HEK293 (cell line): ENCODE measurements around the gene S100A14.
A peak's percentile ranks its signal among the peaks of the same experiment; 100 is the strongest.

Source experiments
- CTCF ChIA-PET: fragments of 350-600 bp; formaldehyde crosslinking; extraction: SDS; loops from one replicate; lab custom pipeline; 2021; ENCODE audit warnings: antibody characterized with exemption; lab: Yijun Ruan, JAX
- POLR2A ChIA-PET: fragments of 300-600 bp; formaldehyde crosslinking; extraction: SDS; loops from one replicate; lab custom pipeline; 2020; ENCODE audit warnings: antibody characterized with exemption, inconsistent platforms; lab: Yijun Ruan, JAX
- H3K27ac ChIP-seq: fragments of 200-500 bp; sonication (Bioruptor generic); 2 replicates; pipeline ENCODE4 v1.5.1; 2014; ENCODE audit warnings: low read depth, low read length, control low read depth, inconsistent platforms; ENCODE audit errors: extremely low read depth
- H3K36me3 ChIP-seq, 2 experiments: fragments of 200-500 bp in 1 of 2; sonication (Bioruptor generic) in 1 of 2; 1 replicate in 1 of 2; 2 replicates in 1 of 2; pipeline ENCODE4 v1.5.1; 2014 to 2017; ENCODE audit warnings: inconsistent platforms in 2 of 2, low read length in 2 of 2; ENCODE audit not compliant: control insufficient read depth in 2 of 2, insufficient read depth in 1 of 2
- H3K4me1 ChIP-seq: fragments of 200-500 bp; sonication (Bioruptor generic); 2 replicates; pipeline ENCODE4 v1.5.1; 2014; ENCODE audit warnings: mild to moderate bottlenecking, low read length, inconsistent platforms; ENCODE audit not compliant: control insufficient read depth, insufficient read depth
- H3K4me3 ChIP-seq: 2 replicates; pipeline ENCODE4 v1.5.1; 2011; ENCODE audit warnings: low read depth, mild to moderate bottlenecking, control low read depth, low read length, moderate library complexity
- H3K9me3 ChIP-seq: fragments of 200-500 bp; sonication (Bioruptor generic); 2 replicates; pipeline ENCODE4 v1.5.1; 2014; ENCODE audit warnings: low read depth, low read length, inconsistent platforms; ENCODE audit not compliant: control insufficient read depth, insufficient read depth
- EGR2 ChIP-seq: fragments of 450-650 bp; formaldehyde crosslinking; IDR thresholded peaks from 2 replicates; pipeline ENCODE4 v1.5.1; 2016; ENCODE audit warnings: low read depth, missing biosample characterization, missing genetic modification characterization
- FEZF1 ChIP-seq: fragments of 450-650 bp; formaldehyde crosslinking; IDR thresholded peaks from 2 replicates; pipeline ENCODE4 v1.5.1; 2016; ENCODE audit warnings: missing biosample characterization, missing genetic modification characterization
- GLI2 ChIP-seq: fragments of 450-650 bp; formaldehyde crosslinking; IDR thresholded peaks from 2 replicates; pipeline ENCODE4; 2017; ENCODE audit warnings: missing biosample characterization, missing genetic modification characterization, low read depth, borderline replicate concordance
- KLF1 ChIP-seq: fragments of 450-650 bp; formaldehyde crosslinking; IDR thresholded peaks from 2 replicates; pipeline ENCODE4 v1.5.1; 2016; ENCODE audit warnings: missing biosample characterization, missing genetic modification characterization
- WT1 ChIP-seq: fragments of 450-650 bp; formaldehyde crosslinking; IDR thresholded peaks from 2 replicates; pipeline ENCODE4 v1.5.1; 2016; ENCODE audit warnings: missing biosample characterization, missing genetic modification characterization
- ZBTB17 ChIP-seq: fragments of 450-650 bp; formaldehyde crosslinking; IDR thresholded peaks from 2 replicates; pipeline ENCODE4 v1.5.1; 2016; ENCODE audit warnings: missing biosample characterization, missing genetic modification characterization
- ZFHX2 ChIP-seq: fragments of 450-650 bp; formaldehyde crosslinking; conservative IDR thresholded peaks from 2 replicates; pipeline ENCODE4 v1.5.1; 2016; ENCODE audit warnings: missing biosample characterization, missing genetic modification characterization
- ZFP3 ChIP-seq: fragments of 450-650 bp; formaldehyde crosslinking; IDR thresholded peaks from 2 replicates; pipeline ENCODE4 v1.5.1; 2016; ENCODE audit warnings: low read depth, missing biosample characterization, missing genetic modification characterization
- ZFP69B ChIP-seq: fragments of 450-650 bp; formaldehyde crosslinking; IDR thresholded peaks from 2 replicates; pipeline ENCODE4 v1.5.1; 2016; ENCODE audit warnings: missing biosample characterization, missing genetic modification characterization
- ZIC2 ChIP-seq: fragments of 450-650 bp; formaldehyde crosslinking; IDR thresholded peaks from 2 replicates; pipeline ENCODE4 v1.5.1; 2016; ENCODE audit warnings: missing biosample characterization, missing genetic modification characterization
- ZNF10 ChIP-seq: fragments of 450-650 bp; formaldehyde crosslinking; IDR thresholded peaks from 2 replicates; pipeline ENCODE4 v1.5.1; 2017; ENCODE audit warnings: missing biosample characterization, missing genetic modification characterization
- ZNF16 ChIP-seq: fragments of 450-650 bp; formaldehyde crosslinking; IDR thresholded peaks from 2 replicates; pipeline ENCODE4 v1.5.1; 2016; ENCODE audit warnings: low read depth, missing biosample characterization, missing genetic modification characterization
- ZNF214 ChIP-seq: fragments of 450-650 bp; formaldehyde crosslinking; IDR thresholded peaks from 2 replicates; pipeline ENCODE4 v1.5.1; 2017; ENCODE audit warnings: missing biosample characterization, mild to moderate bottlenecking, missing genetic modification characterization, borderline replicate concordance
- ZNF571 ChIP-seq: fragments of 450-650 bp; formaldehyde crosslinking; IDR thresholded peaks from 2 replicates; pipeline ENCODE4 v1.5.0; 2017; ENCODE audit warnings: missing biosample characterization, missing genetic modification characterization
- ZNF610 ChIP-seq: fragments of 450-650 bp; formaldehyde crosslinking; IDR thresholded peaks from 2 replicates; pipeline ENCODE4 v1.5.1; 2016; ENCODE audit warnings: missing biosample characterization, missing genetic modification characterization, borderline replicate concordance
- ZNF776 ChIP-seq: fragments of 450-650 bp; formaldehyde crosslinking; IDR thresholded peaks from 2 replicates; pipeline ENCODE4 v1.5.0; 2017; ENCODE audit warnings: missing biosample characterization, missing genetic modification characterization, borderline replicate concordance
- ZSCAN23 ChIP-seq: fragments of 450-650 bp; formaldehyde crosslinking; IDR thresholded peaks from 2 replicates; pipeline ENCODE4 v1.5.1; 2016; ENCODE audit warnings: missing biosample characterization, missing genetic modification characterization
- TF ChIP-seq, protein P1 (sequence below): fragments of 450-650 bp; formaldehyde crosslinking; IDR thresholded peaks from 2 replicates; pipeline ENCODE4 v1.5.1; 2016; ENCODE audit warnings: missing biosample characterization, missing genetic modification characterization
- TF ChIP-seq, protein P2 (sequence below): fragments of 450-650 bp; formaldehyde crosslinking; IDR thresholded peaks from 2 replicates; pipeline ENCODE4 v1.5.1; 2016; ENCODE audit warnings: missing biosample characterization, missing genetic modification characterization
- TF ChIP-seq, protein P3 (sequence below): fragments of 450-650 bp; formaldehyde crosslinking; IDR thresholded peaks from 2 replicates; pipeline ENCODE4 v1.5.1; 2017; ENCODE audit warnings: missing biosample characterization, mild to moderate bottlenecking, missing genetic modification characterization, moderate library complexity
- TF ChIP-seq, protein P4 (sequence below): fragments of 450-650 bp; formaldehyde crosslinking; IDR thresholded peaks from 2 replicates; pipeline ENCODE4 v1.5.1; 2016; ENCODE audit warnings: missing biosample characterization, missing genetic modification characterization, borderline replicate concordance
- TF ChIP-seq, protein P5 (sequence below): fragments of 450-650 bp; formaldehyde crosslinking; IDR thresholded peaks from 2 replicates; pipeline ENCODE4 v1.5.1; 2017; ENCODE audit warnings: missing biosample characterization, missing genetic modification characterization

S100A14 gene

DNA sequence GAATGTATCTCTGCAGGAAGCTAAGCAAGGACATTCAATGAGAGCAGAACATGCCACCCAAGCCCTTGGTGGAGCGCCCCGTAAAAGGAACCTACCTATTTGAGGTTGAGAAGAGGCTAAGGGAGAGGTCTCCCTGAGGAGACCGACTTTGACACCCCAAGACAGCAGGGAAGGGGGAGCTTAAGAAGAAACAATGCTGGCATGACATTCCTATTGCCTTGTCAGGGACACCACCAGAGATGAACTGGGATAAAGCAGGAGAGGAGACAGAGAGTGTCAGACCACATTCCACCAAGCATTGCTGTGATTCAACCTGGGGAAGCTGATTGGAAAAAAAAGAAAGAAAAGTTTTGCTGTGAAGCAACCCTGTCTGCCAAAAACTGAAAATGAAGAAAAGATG, 37.2 kb downstream of the S100A14 start:
- no peak overlapping the region for H3K27ac ChIP-seq
- TF ChIP-seq ZIC2 (tag by site-specific recombination) (no peak), ZNF776 (no peak), ZSCAN23 (no peak), ZFP3 (tag by site-specific recombination) (no peak), ZNF214 (tag by site-specific recombination) (no peak), ZNF16 (no peak), ZNF571 (no peak)
- TF ChIP-seq, protein P1, sequence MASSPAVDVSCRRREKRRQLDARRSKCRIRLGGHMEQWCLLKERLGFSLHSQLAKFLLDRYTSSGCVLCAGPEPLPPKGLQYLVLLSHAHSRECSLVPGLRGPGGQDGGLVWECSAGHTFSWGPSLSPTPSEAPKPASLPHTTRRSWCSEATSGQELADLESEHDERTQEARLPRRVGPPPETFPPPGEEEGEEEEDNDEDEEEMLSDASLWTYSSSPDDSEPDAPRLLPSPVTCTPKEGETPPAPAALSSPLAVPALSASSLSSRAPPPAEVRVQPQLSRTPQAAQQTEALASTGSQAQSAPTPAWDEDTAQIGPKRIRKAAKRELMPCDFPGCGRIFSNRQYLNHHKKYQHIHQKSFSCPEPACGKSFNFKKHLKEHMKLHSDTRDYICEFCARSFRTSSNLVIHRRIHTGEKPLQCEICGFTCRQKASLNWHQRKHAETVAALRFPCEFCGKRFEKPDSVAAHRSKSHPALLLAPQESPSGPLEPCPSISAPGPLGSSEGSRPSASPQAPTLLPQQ (tag by site-specific recombination), result no peak
- TF ChIP-seq, protein P2, sequence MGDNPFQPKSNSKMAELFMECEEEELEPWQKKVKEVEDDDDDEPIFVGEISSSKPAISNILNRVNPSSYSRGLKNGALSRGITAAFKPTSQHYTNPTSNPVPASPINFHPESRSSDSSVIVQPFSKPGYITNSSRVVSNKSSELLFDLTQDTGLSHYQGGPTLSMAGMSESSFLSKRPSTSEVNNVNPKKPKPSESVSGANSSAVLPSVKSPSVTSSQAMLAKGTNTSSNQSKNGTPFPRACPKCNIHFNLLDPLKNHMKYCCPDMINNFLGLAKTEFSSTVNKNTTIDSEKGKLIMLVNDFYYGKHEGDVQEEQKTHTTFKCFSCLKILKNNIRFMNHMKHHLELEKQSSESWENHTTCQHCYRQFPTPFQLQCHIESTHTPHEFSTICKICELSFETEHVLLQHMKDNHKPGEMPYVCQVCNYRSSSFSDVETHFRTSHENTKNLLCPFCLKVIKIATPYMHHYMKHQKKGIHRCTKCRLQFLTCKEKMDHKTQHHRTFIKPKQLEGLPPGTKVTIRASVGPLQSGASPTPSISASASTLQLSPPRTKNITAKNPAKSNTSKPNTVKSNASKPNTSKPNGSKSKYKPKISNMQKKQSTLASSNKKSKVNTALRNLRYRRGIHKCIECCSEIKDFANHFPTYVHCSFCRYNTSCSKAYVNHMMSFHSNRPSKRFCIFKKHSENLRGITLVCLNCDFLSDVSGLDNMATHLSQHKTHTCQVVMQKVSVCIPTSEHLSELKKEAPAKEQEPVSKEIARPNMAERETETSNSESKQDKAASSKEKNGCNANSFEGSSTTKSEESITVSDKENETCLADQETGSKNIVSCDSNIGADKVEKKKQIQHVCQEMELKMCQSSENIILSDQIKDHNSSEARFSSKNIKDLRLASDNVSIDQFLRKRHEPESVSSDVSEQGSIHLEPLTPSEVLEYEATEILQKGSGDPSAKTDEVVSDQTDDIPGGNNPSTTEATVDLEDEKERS (tag by site-specific recombination), result no peak
- TF ChIP-seq, all 188 proteins: peak for 0
- no peak overlapping the region for H3K4me3 ChIP-seq
- ChIA-PET CTCF (interaction anchor here (0.6 to 2.8 kb wide), 5 partner anchors 48 to 276 kb away, joined by 3 to 24 read pairs (median 4); partner anchors contain the start of genes S100A1 and S100A13), POLR2A (interaction anchor here (0.9 kb wide), 1 partner anchor 48 kb away, joined by 3 read pairs; the partner anchor contains the start of gene S100A13)
- no peaks in the 10 kb centered on the region for H3K36me3 ChIP-seq
- no peaks in the 10 kb centered on the region for H3K4me1 ChIP-seq
- no peaks in the 10 kb centered on the region for H3K9me3 ChIP-seq

DNA sequence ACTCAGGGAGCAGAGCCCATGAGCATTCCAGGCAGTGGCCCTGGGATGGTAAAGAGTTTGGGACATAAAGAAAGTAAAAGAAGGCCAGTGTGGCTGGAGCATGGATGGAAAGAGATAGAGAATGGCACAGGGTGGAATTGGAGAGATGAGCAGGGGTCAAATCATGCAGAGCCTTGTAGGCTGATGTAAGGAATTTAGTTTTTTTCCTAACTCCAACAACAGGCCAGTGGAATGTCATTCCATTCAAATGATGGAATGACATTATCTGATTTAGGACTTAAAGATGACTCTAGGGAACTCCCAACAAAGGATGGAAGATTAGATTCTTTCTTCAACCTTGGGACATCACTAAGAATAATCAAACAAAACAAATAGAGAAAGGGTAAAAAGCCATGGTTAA, 37.6 kb downstream of the S100A14 start:
- Histone ChIP-seq H3K4me3 (no peak overlapping the region), H3K27ac (no peak overlapping the region), H3K36me3 (no peaks in the 10 kb centered on the region), H3K9me3 (no peaks in the 10 kb centered on the region), H3K4me1 (no peaks in the 10 kb centered on the region)
- TF ChIP-seq ZNF214 (tag by site-specific recombination) (no peak), ZNF610 (tag by site-specific recombination) (no peak), FEZF1 (no peak), ZFP69B (tag by site-specific recombination) (no peak), ZNF10 (no peak)
- TF ChIP-seq, protein P3, sequence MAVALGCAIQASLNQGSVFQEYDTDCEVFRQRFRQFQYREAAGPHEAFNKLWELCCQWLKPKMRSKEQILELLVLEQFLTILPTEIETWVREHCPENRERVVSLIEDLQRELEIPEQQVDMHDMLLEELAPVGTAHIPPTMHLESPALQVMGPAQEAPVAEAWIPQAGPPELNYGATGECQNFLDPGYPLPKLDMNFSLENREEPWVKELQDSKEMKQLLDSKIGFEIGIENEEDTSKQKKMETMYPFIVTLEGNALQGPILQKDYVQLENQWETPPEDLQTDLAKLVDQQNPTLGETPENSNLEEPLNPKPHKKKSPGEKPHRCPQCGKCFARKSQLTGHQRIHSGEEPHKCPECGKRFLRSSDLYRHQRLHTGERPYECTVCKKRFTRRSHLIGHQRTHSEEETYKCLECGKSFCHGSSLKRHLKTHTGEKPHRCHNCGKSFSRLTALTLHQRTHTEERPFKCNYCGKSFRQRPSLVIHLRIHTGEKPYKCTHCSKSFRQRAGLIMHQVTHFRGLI (tag by site-specific recombination), result no peak
- ChIA-PET CTCF (interaction anchor here (0.6 to 2.8 kb wide), 6 partner anchors 16 to 277 kb away, joined by 3 to 24 read pairs (median 4); partner anchors contain the start of genes S100A1 and S100A13), POLR2A (interaction anchor here (0.9 kb wide), 2 partner anchors 41 to 49 kb away, joined by 3 read pairs; partner anchors contain the start of gene S100A13)

DNA sequence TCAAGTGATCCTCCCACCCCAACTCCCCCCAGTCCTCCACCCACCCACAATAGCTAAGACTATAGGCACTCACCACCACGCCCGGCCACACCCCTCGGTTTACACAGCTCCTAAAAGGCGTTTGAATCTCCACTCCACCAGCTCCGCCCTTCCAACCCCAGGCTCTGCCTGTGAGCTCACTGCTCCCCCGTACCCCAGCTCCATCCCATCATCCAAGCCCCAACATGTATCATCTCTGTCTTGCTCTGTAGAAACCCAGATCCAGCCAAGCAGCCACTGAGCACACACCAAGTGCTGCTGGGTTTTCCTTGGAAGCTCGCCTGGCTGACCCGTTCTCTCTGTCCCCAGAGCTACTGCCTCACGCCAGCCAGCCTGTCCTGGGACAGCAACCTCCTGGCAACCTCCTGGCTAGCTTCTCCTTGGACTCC, 38.5 kb downstream of the S100A14 start:
- H3K36me3 ChIP-seq, result no peaks in the 10 kb centered on the region
- CTCF ChIA-PET, result interaction anchor here (1.1 to 2.8 kb wide), 7 partner anchors 8 to 67 kb away, joined by 3 to 24 read pairs (median 5); partner anchors contain the start of genes S100A1 and S100A13
- H3K4me3 ChIP-seq, result no peak overlapping the region
- H3K4me1 ChIP-seq, result no peaks in the 10 kb centered on the region
- H3K27ac ChIP-seq, result no peak overlapping the region
- H3K9me3 ChIP-seq, result no peaks in the 10 kb centered on the region
- POLR2A ChIA-PET, result interaction anchor here (0.7 to 1.7 kb wide), 7 partner anchors 10 to 70 kb away, joined by 3 to 11 read pairs (median 5); partner anchors contain the start of genes CHTOP and S100A13
- no peak for TF ChIP-seq ZBTB17 (tag by site-specific recombination)
- peak; percentile 99 for TF ChIP-seq KLF1 (tag by site-specific recombination)
- peak; percentile 61 for TF ChIP-seq ZFHX2 (tag by site-specific recombination)
- TF ChIP-seq EGR2 (tag by site-specific recombination), result peak; percentile 40
- TF ChIP-seq WT1 (tag by site-specific recombination), result no peak
- TF ChIP-seq, protein P4, sequence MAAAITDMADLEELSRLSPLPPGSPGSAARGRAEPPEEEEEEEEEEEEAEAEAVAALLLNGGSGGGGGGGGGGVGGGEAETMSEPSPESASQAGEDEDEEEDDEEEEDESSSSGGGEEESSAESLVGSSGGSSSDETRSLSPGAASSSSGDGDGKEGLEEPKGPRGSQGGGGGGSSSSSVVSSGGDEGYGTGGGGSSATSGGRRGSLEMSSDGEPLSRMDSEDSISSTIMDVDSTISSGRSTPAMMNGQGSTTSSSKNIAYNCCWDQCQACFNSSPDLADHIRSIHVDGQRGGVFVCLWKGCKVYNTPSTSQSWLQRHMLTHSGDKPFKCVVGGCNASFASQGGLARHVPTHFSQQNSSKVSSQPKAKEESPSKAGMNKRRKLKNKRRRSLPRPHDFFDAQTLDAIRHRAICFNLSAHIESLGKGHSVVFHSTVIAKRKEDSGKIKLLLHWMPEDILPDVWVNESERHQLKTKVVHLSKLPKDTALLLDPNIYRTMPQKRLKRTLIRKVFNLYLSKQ (tag by site-specific recombination), result no peak
- TF ChIP-seq, protein P5, sequence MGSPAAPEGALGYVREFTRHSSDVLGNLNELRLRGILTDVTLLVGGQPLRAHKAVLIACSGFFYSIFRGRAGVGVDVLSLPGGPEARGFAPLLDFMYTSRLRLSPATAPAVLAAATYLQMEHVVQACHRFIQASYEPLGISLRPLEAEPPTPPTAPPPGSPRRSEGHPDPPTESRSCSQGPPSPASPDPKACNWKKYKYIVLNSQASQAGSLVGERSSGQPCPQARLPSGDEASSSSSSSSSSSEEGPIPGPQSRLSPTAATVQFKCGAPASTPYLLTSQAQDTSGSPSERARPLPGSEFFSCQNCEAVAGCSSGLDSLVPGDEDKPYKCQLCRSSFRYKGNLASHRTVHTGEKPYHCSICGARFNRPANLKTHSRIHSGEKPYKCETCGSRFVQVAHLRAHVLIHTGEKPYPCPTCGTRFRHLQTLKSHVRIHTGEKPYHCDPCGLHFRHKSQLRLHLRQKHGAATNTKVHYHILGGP (tag by site-specific recombination), result no peak
- TF ChIP-seq GLI2, result no peak
